HG03460 (cell line): ENCODE measurements around the gene PRAMEF1.
"Not testable (repeated sequence)": the region's sequence is repeated elsewhere in the genome, so short reads cannot be mapped to it uniquely, and the experiment has no call there.

Source experiments
- ATAC-seq: cut with Tn5 transposase; IDR thresholded peaks from one replicate; pipeline ENCODE4 v1.9.1; 2021; ENCODE audit not compliant: unreplicated experiment

PRAMEF1 gene, protein sequence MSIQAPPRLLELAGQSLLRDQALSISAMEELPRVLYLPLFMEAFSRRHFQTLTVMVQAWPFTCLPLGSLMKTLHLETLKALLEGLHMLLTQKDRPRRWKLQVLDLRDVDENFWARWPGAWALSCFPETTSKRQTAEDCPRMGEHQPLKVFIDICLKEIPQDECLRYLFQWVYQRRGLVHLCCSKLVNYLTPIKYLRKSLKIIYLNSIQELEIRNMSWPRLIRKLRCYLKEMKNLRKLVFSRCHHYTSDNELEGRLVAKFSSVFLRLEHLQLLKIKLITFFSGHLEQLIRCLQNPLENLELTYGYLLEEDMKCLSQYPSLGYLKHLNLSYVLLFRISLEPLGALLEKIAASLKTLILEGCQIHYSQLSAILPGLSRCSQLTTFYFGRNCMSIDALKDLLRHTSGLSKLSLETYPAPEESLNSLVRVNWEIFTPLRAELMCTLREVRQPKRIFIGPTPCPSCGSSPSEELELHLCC

DNA sequence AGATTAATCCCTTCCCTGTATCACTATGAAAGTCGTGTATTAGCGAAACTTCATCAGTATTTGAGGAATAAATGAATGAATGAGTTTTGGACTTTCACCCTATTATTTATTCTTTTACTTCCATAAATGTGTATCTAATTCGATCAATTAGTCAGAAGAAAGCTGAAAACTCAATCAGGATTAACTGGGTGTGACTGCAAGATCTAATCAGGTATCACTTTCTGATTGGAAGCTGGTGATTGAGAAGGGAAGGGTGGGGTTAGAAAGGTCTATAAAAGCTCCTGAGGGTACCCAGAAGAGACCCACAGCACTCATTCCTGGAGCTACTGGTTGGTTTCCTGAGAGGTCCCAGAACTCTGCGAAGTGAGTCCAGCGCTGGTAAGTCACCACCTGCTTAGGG lies at the start of gene PRAMEF1:
Gene PRAMEF1, plus strand, starts transcription at position 301 of the 400 bp plus-strand sequence. CDS start 1,831 bp downstream, outside the sequence.
- not testable (repeated sequence) for ATAC-seq

DNA sequence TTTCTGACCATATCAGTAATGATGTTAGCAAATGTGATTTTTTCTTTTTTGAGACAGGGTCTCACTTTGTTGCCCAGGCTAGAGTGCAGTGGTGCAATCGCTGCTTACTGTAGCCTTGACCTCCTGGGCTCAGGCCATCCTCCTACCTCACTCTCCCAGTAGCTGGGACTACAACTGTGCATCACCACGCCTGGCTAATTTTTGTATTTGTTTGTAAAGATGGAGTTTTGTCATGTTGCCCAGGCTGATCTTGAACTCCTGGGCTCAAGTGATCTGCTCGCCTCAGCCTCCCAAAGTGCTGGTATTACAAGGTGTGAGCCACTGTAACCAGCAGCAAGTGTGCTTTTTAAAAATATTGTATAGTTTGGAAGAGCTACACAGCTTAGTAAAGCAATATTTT lies 49.3 kb upstream of the PRAMEF1 start:
- ATAC-seq = no peak

DNA sequence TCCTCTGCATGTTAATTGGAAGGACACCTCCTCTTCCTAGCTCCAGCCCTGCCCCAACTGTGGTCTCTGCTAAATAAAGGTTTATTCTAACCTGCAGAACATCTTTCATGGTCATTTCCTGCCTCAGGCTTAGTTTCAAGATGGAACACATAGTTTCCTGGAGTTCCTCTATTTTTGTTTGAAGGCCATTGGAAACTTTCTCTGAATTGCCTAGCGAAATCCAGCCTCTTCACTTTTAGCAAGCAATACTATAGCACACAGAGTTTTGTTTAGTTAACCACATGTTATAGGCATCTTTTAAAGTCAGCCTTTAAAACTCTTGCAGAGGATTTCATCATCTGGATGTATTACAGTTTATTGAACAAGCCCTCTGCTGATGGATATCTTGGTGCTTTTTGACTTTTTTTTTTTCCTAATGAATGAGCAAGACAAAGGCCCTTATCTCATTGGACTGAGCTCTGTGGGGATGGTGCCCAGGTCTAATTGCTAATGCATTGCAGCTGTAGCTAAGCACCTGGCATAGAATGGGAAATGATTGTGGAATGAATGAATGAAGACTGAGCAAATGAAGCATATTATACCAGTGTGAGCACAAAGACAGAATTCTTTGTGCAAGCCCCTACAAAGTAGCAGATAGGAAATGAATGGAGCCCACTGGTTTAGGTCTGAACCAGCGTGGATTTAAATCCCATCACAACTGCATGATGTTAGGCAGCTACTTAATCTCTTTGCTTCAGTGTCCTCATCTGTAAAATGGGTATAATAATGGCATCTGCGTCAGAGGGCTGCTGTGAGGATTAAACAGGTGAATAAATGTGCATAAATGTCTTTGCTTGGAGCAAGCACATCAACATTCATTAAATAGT lies 45.8 kb upstream of the PRAMEF1 start:
- ATAC-seq = no peak

DNA sequence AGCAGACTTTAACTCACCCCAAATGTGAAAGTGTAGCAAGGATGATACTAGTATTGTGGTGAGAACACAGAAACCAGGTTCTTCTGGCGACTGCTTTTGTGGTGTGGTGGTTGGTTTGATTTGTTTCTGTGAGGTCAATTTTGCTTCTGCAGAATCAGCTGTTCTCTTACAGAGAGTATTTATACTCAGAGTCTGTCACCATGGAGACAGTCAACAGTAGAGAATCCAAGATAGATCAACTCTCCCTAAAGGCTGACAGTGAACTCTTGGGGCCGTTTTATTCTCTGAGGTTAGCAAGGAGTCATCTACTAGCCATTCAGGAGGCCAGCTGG lies 45.2 kb upstream of the PRAMEF1 start, which contains the start of gene CFAP107:
Gene CFAP107, plus strand, starts transcription at position 209 of the 332 bp plus-strand sequence. CDS start 231 bp downstream, outside the sequence.
- no peak for ATAC-seq

DNA sequence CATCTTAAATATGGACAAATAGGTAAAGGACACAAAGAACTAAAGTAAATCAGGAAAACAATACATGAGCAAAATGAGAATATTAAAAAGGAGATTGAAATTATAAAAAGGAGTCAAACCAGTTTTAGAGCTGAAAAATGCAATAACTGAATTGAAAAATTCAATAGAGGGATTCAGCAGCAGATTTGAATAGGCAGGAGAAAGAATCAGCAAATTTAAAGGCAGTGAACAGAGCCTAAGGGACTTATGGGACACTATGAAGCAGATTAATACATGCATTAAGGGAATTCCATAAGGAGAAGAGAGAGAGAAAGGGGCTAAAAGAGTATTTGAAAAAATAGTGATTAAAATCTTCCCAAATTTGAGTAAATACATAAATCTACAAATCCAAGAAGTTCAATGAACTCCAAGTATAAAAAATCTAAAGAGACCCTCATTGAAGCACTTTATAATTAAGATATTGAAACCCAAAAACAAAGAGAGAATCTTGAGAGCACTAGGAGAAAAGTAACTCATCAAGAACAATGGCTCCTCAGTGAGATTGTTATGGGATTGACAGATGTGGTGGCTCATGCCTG lies 42.3 kb upstream of the PRAMEF1 start:
- ATAC-seq = no peak

DNA sequence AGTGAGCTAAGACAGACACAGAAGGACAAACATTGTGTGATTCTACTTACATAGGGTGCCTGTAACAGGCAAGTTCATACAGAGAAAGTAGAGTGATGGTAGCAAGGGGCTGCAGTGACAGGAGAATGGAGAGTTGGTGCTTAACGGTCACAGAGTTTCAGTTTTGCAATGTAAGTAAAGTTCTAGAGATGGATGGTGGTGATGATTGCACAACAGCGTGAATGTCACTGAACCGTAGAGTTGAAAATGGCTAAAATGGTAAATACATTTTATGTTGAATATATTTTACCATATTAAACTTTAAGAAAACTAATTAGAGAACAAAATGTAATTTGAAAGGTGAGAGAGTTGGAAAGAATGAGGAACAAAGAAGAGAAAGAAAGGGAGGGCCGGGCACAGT lies 36.5 kb upstream of the PRAMEF1 start:
- no peak for ATAC-seq

DNA sequence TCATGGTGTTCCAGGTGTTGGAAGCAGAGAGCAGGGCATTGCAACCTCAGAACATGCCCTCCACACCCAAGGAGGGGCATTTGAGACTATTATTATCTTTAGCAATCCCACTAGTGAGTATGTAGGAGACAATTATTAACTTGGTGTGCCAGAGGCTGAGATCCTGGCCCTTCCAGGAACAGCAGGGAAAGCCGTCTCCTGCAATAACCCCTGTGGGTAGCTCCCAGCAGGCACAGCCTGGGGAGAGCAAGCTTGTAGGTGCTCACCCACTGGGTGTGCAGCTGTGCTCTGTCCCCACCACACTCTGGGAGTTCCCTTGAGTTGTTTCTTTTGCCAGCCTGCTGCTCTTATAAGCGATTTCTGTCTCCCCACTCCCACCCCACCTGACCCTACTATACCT lies 34.9 kb upstream of the PRAMEF1 start:
- ATAC-seq = no peak

DNA sequence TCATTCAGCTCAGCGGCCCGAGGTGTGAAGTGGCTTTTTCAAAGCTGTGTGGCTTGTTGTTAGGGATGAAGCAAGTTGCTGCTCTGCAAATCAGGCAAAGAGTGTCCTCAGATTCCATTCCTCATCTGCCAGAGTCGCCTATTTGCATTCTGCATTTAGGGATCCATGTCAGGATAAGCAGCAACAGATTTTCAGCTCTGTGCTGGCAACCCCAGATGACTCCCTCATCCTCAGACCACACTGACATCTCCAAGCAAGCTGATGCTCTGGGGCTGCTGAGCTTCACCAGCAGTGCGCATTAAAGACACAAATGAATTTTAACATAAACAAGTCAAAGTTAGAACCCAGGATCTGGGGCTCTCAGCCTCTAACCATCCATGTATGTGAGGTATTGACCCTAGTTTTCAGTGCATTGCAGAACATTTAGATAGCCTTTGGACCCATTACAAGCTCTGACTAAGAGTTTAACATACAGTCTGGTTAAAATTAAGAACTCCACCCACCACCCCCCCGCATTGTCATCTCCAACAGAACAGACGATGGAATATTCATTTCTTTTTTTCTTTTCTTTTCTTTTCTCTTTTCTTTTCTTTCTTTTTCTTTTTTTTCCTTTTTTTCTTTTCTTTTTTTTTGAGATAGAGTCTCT lies 34.3 kb upstream of the PRAMEF1 start:
- ATAC-seq = no peak

DNA sequence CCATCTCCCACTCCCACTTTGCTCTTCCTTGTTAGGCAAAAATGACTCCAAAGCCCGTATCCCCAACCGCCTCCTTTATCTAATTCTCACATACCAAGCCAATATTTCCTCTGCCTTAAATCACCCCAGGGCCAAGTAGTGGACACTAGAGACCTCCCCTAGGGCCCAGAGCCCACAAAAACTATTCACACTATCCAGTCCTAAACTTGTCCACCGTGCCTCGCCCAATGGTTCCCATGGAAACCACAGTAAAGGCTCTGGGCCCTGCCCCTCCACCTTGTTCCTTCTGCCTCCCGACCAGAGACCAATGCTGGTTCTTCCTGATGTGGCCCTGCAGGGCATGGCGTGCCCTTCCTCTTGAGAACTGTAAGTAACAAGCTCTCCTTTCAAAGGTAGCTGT lies 33.4 kb upstream of the PRAMEF1 start:
- ATAC-seq = no peak

DNA sequence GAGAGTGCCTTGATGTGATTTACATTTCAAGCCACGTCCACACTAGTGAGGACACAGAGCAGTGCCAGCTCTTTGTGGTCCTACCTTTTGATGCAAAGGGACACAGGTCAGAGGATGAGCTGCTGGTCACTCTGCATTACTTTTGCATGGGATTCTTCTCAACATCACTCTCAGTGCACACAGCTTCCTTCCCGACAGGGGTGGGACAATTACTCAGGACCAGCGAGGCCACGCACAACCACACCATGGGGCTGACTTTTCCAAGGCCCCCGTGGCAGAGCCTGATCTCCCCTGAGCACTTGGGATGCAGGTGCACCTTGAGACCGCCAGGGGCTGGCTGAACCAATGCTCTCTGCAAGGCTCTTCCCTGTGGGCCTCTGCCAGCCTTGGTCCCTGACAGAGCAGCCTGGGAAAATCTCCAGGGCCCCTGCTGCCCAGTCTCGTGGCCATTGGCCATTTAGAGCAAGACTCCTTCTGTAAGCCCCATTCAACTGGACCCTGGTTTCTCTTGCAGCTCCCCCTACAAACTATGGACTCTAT lies 30.9 kb upstream of the PRAMEF1 start:
- no peak for ATAC-seq

DNA sequence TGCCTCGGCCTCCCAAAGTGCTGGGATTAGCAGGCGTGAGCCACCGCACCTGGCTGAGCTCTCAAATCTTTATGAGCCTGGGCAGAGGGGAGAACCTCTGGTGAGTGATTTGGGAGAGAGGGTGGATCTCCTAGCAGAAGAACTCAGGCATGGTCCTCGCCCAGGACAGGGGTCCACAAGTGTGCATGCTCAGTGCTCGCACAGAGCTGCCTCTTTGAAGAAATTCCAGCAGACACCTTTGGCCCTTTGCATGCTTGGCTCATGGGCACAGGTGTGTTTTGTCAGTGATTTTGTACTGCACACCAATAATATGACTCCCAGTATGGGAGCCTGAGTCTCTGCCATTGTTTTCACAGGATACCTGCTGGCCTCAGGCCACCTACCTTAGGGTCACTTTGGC lies 29.4 kb upstream of the PRAMEF1 start:
- ATAC-seq = no peak

DNA sequence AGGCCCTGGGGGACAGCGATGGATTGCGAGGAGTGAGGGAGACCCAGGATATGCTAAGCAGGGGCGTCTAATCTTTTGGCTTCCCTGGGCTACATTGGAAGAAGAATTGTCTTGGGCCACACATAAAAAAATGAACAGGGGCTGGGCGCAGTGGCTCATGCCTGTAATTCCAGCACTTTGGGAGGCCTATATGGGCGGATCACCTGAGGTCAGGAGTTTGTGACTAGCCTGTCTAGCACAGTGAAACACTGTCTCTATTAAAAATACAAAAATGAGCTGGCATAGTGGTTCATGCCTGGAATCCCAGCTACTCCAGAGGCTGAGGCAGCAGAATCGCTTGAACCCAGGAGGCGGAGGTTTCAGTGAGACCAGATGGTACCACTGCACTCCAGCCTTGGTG lies 28.4 kb upstream of the PRAMEF1 start:
- no peak for ATAC-seq

DNA sequence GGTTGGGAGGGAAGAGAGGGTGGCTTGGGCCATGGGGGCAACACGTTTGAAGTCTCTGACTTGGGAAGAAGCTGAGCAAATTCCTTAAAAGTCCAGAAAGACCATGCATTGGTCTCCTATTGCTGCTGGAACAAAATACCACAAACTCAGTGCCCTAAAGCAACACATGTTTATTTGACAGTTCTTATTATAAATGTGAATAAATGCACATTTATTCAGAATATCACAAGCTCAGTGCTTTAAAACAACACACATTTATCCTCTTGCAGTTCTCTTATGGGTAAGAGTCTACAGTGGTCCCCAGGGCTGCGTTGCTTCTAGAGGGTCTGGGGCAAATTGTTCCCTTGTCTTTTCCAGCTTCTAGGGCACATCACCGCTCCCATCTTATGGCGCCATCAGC lies 27.7 kb upstream of the PRAMEF1 start:
- no peak for ATAC-seq

DNA sequence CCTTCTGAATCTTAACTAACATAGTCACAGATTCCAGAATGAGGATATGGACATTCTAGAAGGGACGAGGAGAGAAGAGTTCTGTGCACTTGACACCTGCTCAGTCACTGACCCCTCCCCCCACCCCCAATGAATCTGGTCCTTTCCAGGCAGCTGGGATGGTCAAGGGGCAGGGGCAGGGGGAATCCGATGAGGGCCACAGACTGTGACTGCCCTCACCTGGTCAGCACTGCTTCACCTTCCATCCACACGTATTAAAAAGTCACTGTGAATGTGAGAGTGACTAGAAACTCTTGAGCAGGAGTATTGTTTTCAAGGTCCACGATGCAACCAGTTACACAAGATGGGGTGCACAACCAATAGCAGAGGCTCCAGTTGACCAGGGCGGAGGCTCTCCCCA lies 27.2 kb upstream of the PRAMEF1 start:
- ATAC-seq = no peak

DNA sequence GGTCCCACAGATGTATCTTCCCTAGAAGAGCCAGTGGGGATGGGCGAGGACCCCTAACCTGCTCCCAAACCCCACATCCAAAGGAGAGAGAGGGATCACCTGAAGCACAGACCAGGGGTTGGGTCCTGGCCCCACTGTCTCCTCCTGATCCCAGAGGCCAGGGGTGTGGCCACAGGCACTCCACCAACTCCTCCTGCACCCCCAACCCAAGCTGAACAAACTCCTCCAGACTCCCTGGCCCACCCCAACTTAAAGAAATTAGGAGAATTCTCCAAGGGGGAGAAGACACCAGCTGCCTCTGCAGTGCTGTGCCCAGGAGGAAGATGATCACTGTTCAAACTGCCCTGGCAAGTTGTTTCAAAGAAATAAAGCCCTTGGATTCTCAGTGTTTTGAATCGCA lies 22.2 kb upstream of the PRAMEF1 start:
- no peak for ATAC-seq

DNA sequence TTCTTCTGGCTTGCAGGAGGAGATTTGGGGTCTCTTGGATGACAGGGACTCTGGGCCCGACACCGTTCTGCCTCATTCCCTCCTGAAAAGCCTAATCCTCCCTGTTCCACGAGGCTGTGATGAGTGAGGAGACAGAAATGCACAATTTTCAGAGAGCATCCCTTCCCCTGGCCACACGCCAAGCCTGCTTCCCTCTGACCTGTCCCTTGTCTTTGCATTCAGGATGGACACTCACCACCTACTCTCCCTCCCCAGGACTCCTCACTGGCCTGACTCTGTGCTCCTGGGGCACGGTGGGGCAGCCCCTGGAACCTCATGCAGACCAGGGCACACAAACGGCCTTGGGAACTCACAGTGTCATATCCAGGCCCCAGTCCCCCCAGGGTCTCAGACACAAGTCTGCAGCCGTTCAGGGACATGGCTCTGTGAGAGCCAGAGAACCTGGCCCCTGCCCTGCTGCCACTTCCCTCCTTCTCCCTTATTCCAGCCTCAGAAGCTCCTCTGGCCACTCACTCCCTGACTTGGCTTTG lies 21.2 kb upstream of the PRAMEF1 start:
- ATAC-seq = no peak

DNA sequence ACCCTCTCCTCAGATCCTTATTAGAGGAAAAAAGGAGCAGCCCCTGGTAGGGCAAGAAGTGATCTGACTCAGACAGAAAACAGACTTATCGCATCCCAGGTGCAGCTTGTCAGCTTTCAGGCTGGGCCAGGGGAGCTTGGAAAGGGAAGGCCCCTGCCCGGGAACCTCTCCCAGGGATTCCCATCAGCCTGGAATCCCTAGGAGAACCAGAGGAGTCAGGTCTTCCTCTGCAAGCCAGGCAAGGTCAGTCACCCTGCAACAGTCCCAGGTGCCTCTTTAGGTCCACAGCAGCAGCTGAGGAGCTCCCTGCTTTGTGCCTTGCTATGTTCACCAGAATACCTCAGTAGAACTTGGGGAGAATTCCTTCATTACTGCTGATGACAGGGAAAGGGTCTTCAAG lies 20.6 kb upstream of the PRAMEF1 start:
- ATAC-seq = no peak

DNA sequence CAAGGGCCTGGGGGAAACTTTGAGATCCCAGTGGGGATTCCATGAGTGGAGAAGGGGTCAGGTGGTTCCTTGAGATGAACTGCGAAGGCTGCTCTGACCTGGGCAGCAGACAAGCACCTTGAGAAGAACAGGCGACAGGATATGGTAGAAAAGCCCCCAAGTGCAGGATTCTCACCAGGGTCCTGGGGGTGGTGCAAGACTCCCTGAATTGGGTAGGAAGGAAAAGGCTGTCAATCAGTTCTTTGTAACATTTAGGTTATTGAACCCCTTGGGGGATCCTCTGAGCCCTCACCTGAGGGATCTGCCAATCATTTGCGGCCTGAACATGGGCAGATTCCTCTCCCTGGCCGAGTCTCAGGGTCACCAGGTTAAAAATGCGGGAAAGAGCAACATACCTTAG lies 20.0 kb upstream of the PRAMEF1 start:
- ATAC-seq = no peak

DNA sequence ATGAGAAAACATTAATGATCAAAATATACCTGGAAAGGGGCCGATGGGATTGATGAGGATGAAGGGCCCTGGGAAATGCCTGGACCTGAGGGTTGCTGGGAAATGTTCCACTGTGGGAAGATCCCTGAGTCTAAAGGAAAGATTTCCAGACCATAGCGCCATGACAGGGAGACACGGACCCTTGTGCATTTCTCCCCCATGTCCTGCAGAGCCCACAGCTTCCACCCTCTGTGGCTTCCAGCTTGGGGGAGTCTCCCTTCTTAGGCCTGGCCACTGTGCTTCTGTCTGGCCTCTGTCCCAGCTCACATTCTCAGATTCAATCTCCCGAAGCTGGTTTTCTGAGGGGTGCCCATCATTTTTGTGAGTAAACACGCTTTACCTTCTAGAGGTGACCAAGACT lies 18.7 kb upstream of the PRAMEF1 start:
- no peak for ATAC-seq

DNA sequence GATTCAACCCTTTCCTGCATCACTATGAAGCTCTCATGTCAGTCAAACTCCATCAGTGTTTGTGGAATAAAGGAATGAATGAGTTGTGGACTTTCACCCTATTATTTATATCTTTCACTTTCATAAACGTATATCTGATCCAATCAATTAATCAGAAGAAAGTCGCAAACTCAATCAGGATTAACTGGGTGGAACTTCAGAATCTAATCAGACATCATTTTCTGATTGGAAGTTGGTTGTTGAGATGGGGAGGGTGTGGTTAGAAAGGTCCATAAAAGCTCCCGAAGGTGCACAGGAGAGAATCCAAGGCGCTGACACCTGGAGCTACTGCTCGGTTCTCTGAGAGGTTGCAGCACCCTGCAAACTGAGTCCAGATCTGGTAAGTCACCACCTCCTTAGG lies 17.8 kb upstream of the PRAMEF1 start, which contains the start of gene PRAMEF12:
Gene PRAMEF12, plus strand, starts transcription at position 301 of the 400 bp plus-strand sequence. CDS start 1,130 bp downstream, outside the sequence.
- ATAC-seq = no peak
